WI38 (cell line): ENCODE results near the gene PCBP3.
"Not testable (repeated sequence)": the region's sequence is repeated elsewhere in the genome, so short reads cannot be mapped to it uniquely, and the experiment has no call there.

ENCODE experiments used
- H3K4me3 ChIP-seq: 2 replicates; pipeline ENCODE4 v1.5.1; 2011; ENCODE audit warnings: low read depth, mild to moderate bottlenecking, control low read depth, low read length
- CTCF ChIP-seq: IDR thresholded peaks from 2 replicates; pipeline ENCODE4 v1.5.1; 2012; ENCODE audit warnings: low read depth, mild to moderate bottlenecking, control low read depth, low read length

The PCBP3 gene

GRCh38 chr21:45651921-45652320 is 8.4 kb downstream of the PCBP3 start:
- no peak overlapping the region for H3K4me3 ChIP-seq
- no peak for TF ChIP-seq CTCF

- no peak for TF ChIP-seq CTCF
- no peak overlapping the region for H3K4me3 ChIP-seq
Observed at GRCh38 chr21:45655124-45655523, 11.6 kb downstream of the PCBP3 start.

GRCh38 chr21:45656114-45656513 is 12.6 kb downstream of the PCBP3 start:
- H3K4me3 ChIP-seq, result not testable (repeated sequence)

GRCh38 chr21:45661913-45662622 is 18.5 kb downstream of the PCBP3 start:
- not testable (repeated sequence) for H3K4me3 ChIP-seq

GRCh38 chr21:45662623-45663245 is 19.2 kb downstream of the PCBP3 start:
- H3K4me3 ChIP-seq, result not testable (repeated sequence)

- H3K4me3 ChIP-seq, result no peak overlapping the region
- no peak for TF ChIP-seq CTCF
Observed at GRCh38 chr21:45669382-45669781, 25.9 kb downstream of the PCBP3 start.

GRCh38 chr21:45670731-45671130 is 27.2 kb downstream of the PCBP3 start:
- no peak for TF ChIP-seq CTCF

GRCh38 chr21:45678790-45679189 is 35.3 kb downstream of the PCBP3 start:
- H3K4me3 ChIP-seq, result not testable (repeated sequence)

More at GRCh38 chr21:45670731-45671130, 27.2 kb downstream of the PCBP3 start:
- no peak overlapping the region for H3K4me3 ChIP-seq

- no peak for TF ChIP-seq CTCF
- H3K4me3 ChIP-seq, result no peak overlapping the region
Observed at GRCh38 chr21:45680215-45680614, 36.7 kb downstream of the PCBP3 start.
